Naive thymus-derived CD4-positive, alpha-beta T cell (primary cell): ENCODE measurements around the gene TCN2. TPM values are rescaled to one million over a fixed set of nuclear protein-coding genes. Genes with fewer than 3 reads are reported as not detected.
"Not testable (repeated sequence)": the region's sequence is repeated elsewhere in the genome, so short reads cannot be mapped to it uniquely, and the experiment has no call there.

ENCODE experiments used
- ATAC-seq: fragments of 150-1000 bp; cut with Tn5 transposase; 2 replicates; pipeline ENCODE4 v1.10.0; 2021; ENCODE audit warnings: mild to moderate bottlenecking, moderate library complexity
- CTCF ChIA-PET: fragments of 350-600 bp; sonication (Branson Sonifier 250); formaldehyde crosslinking; loops from one replicate; lab custom pipeline; 2021; ENCODE audit warnings: antibody characterized with exemption; lab: Charles Lee
- POLR2A ChIA-PET: fragments of 350-600 bp; sonication (Branson Sonifier 250); formaldehyde crosslinking; loops from one replicate; lab custom pipeline; 2021; ENCODE audit warnings: antibody characterized with exemption, inconsistent platforms; lab: Charles Lee
- DNase-seq, 9 donors: peaks; one replicate each; pipeline versions ENCODE4 v3.0.0 to v3.0.0-alpha.2; 2020 to 2022; ENCODE audit warnings: mixed read lengths in 1 of 9
- H3K27ac ChIP-seq: one replicate; pipeline ENCODE4 v1.7.0; 2013; ENCODE audit warnings: mild to moderate bottlenecking, low read depth, low read length, moderate library complexity
- H3K27me3 ChIP-seq, 2 donors: one replicate each; pipeline ENCODE4 v1.7.0; 2013; ENCODE audit warnings: low read length in 2 of 2, mild to moderate bottlenecking in 2 of 2, moderate library complexity in 2 of 2; ENCODE audit not compliant: control insufficient read depth in 2 of 2, insufficient read depth in 2 of 2
- H3K36me3 ChIP-seq, 3 experiments: 1 replicate in 2 of 3; 2 replicates in 1 of 3; pipeline ENCODE4 v1.7.0; 2013; ENCODE audit warnings: low read length in 3 of 3, mild to moderate bottlenecking in 3 of 3, moderate library complexity in 1 of 3; ENCODE audit not compliant: insufficient read depth in 3 of 3, control insufficient read depth in 2 of 3
- H3K4me1 ChIP-seq, 2 donors: one replicate each; pipeline ENCODE4 v1.7.0; 2013; ENCODE audit warnings: low read length in 2 of 2, mild to moderate bottlenecking in 2 of 2, moderate library complexity in 1 of 2; ENCODE audit not compliant: control insufficient read depth in 2 of 2, insufficient read depth in 2 of 2
- H3K4me3 ChIP-seq: 2 replicates; pipeline ENCODE4 v1.7.0; 2013; ENCODE audit warnings: mild to moderate bottlenecking, low read length
- H3K9me3 ChIP-seq, 3 experiments: 1 replicate in 2 of 3; 2 replicates in 1 of 3; pipeline ENCODE4 v1.7.0; 2013; ENCODE audit warnings: low read length in 3 of 3; ENCODE audit not compliant: control insufficient read depth in 2 of 3
- H3K27ac Mint-ChIP-seq, 9 donors: one replicate each; pipeline ENCODE4 v1.8.0; 2020 to 2022; ENCODE audit warnings: mixed read lengths in 9 of 9, mild to moderate bottlenecking in 8 of 9, moderate library complexity in 5 of 9, inconsistent platforms in 2 of 9
- H3K27me3 Mint-ChIP-seq, 5 donors: one replicate each; pipeline ENCODE4 v1.8.0; 2021 to 2022; ENCODE audit warnings: mixed read lengths in 5 of 5, mild to moderate bottlenecking in 1 of 5
- H3K36me3 Mint-ChIP-seq, 5 donors: one replicate each; pipeline ENCODE4 v1.8.0; 2020 to 2022; ENCODE audit warnings: mixed read lengths in 5 of 5, mild to moderate bottlenecking in 3 of 5, inconsistent platforms in 1 of 5
- H3K4me1 Mint-ChIP-seq, 7 donors: one replicate each; pipeline ENCODE4 v1.8.0; 2020 to 2022; ENCODE audit warnings: mixed read lengths in 7 of 7, mild to moderate bottlenecking in 3 of 7, inconsistent platforms in 1 of 7
- H3K4me3 Mint-ChIP-seq, 10 donors: one replicate each; pipeline ENCODE4 v1.8.0; 2020 to 2022; ENCODE audit warnings: mild to moderate bottlenecking in 10 of 10, mixed read lengths in 10 of 10, moderate library complexity in 6 of 10, inconsistent platforms in 2 of 10
- H3K9me3 Mint-ChIP-seq, 11 donors: one replicate each; pipeline ENCODE4 v1.8.0; 2020 to 2022; ENCODE audit warnings: mixed read lengths in 11 of 11, mild to moderate bottlenecking in 4 of 11, inconsistent platforms in 1 of 11, moderate library complexity in 1 of 11
- intact Hi-C, 2 donors: fragments of 100-400 bp; cut with micrococcal nuclease; formaldehyde crosslinking; loops; one replicate each; pipeline ENCODE4 v1.15.1; 2023
- polyA plus RNA-seq, 2 donors: library from polyadenylated mRNA; unstranded; fragments of 300-500 nt; fragmentation: Illumina TruSeq; gene quantifications; one replicate each; pipeline ENCODE4 v1.2.3, GENCODE V29; 2021
- total RNA-seq, 6 experiments: library from RNA in 5 of 6; stranded (reverse) in 5 of 6; gene quantifications; 1 replicate in 5 of 6; 2 replicates in 1 of 6; pipeline ENCODE4 v1.2.3 and lab custom pipeline; 2021 to 2026

The TCN2 gene
- total and polyA plus RNA-seq, 7 experiments from 2014 or later: 0.57 to 8.9 (median 0.80) TPM

DNA sequence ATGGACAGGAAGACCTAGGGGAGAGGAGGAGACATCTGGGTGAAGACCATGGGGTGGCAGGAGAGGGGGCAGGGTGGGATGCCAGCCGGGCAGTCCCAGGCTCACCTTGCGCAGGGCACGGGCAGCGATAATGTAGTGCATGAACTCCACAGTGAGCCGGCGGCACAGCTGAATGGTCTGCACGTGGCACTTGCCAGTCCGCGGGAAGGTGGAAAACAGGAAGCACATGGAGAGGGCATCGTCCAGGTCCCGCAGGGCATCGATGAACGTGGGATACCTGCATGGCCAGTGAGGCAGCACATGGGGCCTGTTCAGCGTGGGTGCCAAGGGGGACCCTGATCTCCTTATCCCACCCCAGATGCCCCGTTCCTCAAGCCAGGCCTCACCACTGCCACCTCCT lies 22.5 kb upstream of the TCN2 start:
- POLR2A ChIA-PET: no interaction called here
- Histone ChIP-seq H3K9me3 (no peaks in the 10 kb centered on the region), H3K27me3 (no peaks in the 10 kb centered on the region), H3K4me1 (no peaks in the 10 kb centered on the region), H3K27ac (no peak overlapping the region), H3K4me3 (no peak overlapping the region), H3K36me3 (peaks cover 10 to 99% (median 68%) of the 10 kb centered on the region in 3 experiments)
- Mint-ChIP-seq H3K4me1 (peaks cover 0 to 5% (median 0%) of the 10 kb centered on the region in 7 donors), H3K4me3 (no peak overlapping the region), H3K9me3 (no peaks in the 10 kb centered on the region), H3K27ac (no peak overlapping the region), H3K27me3 (no peaks in the 10 kb centered on the region), H3K36me3 (peaks cover 6 to 68% (median 26%) of the 10 kb centered on the region in 5 donors)
- intact Hi-C loops: no loop called here
- DNase-seq: no peak
- no peak for ATAC-seq
- CTCF ChIA-PET: no interaction called here

DNA sequence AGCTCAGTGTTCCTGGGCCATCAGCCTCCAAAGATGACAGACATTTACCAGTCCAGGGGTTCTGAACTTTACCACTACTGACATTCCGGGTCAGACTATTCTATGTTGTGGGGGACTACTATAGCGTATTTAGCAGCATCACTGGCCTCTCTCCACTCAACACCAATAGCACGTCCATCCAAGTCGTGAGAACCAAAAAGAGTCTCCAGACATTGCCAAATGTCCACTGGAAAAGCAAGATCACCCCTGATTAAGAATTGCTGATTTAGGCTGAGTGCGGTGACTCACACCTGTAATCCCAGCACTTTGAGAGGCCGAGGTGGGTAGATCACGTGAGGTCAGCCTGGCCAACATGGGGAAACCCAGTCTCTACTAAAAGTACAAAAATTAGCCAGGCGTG lies 20.6 kb upstream of the TCN2 start:
- Histone ChIP-seq H3K27me3 (no peaks in the 10 kb centered on the region), H3K27ac (no peak overlapping the region), H3K4me3 (no peak overlapping the region), H3K36me3 (peaks cover 10 to 79% (median 52%) of the 10 kb centered on the region in 3 experiments), H3K9me3 (no peaks in the 10 kb centered on the region), H3K4me1 (peaks cover 8 to 12% of the 10 kb centered on the region in 2 donors)
- Mint-ChIP-seq H3K27ac (no peak overlapping the region), H3K4me1 (peaks cover 0 to 14% (median 0%) of the 10 kb centered on the region in 7 donors), H3K27me3 (no peaks in the 10 kb centered on the region), H3K9me3 (no peaks in the 10 kb centered on the region), H3K4me3 (no peak overlapping the region), H3K36me3 (peaks cover 5 to 52% (median 20%) of the 10 kb centered on the region in 5 donors)
- DNase-seq (no peak), ATAC-seq (no peak)
- ChIA-PET POLR2A (no interaction called here), CTCF (interaction anchor here (0.9 kb wide), 1 partner anchor 190 kb away, joined by 3 read pairs; the partner anchor contains the start of gene SEC14L2)
- intact Hi-C loops: no loop called here

DNA sequence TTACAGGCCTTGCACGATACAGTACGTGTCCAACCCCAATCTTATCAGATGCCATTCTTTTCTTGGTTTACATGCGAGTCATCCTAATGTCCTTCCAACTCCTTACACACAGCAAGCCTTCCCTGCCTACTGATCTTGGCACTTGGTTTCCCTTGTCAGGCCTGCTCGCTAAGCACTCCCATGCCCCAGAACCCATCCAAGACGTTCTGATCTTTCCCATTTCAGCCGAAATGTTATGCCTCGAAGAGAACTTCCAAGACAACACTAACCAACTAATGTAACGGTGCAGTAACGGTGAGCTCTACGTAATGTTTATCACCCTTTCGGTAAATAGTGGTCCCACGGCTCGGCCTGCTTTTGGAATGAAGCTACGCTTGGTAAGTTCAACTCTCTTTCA lies 15.8 kb upstream of the TCN2 start:
- Histone ChIP-seq H3K27me3 (no peaks in the 10 kb centered on the region), H3K4me3 (peak overlapping the region; percentile 85), H3K9me3 (no peaks in the 10 kb centered on the region), H3K27ac (peak overlapping the region; percentile 85), H3K36me3 (peaks cover 4 to 32% (median 15%) of the 10 kb centered on the region in 3 experiments), H3K4me1 (peaks cover 8 to 12% of the 10 kb centered on the region in 2 donors)
- H3K4me3 Mint-ChIP-seq: no peak overlapping the region
- H3K27me3 Mint-ChIP-seq: peaks cover 0 to 23% (median 0%) of the 10 kb centered on the region in 5 donors
- no peak for ATAC-seq
- CTCF ChIA-PET: interaction anchor here (0.6 to 1.6 kb wide), 2 partner anchors 43 to 121 kb away, joined by 3 read pairs; no protein-coding TSS in a partner anchor
- no peak overlapping the region for H3K27ac Mint-ChIP-seq
- H3K4me1 Mint-ChIP-seq: peaks cover 0 to 12% (median 0%) of the 10 kb centered on the region in 7 donors
- no peaks in the 10 kb centered on the region for H3K9me3 Mint-ChIP-seq
- no peak for DNase-seq
- POLR2A ChIA-PET: interaction anchor here (0.8 to 2.2 kb wide), 5 partner anchors 11 to 350 kb away, joined by 3 to 8 read pairs (median 4); partner anchors contain the start of gene TCN2
- intact Hi-C loops: loop anchor here (5.0 kb wide), 8 partner anchors 284 to 1849 kb away; partner anchors contain the start of genes CHEK2 (in 2 of the 2), DEPDC5 (in 2 of the 2), HSCB (in 2 of the 2) and PRR14L (in 2 of the 2)
- H3K36me3 Mint-ChIP-seq: peaks cover 3 to 20% (median 10%) of the 10 kb centered on the region in 5 donors

DNA sequence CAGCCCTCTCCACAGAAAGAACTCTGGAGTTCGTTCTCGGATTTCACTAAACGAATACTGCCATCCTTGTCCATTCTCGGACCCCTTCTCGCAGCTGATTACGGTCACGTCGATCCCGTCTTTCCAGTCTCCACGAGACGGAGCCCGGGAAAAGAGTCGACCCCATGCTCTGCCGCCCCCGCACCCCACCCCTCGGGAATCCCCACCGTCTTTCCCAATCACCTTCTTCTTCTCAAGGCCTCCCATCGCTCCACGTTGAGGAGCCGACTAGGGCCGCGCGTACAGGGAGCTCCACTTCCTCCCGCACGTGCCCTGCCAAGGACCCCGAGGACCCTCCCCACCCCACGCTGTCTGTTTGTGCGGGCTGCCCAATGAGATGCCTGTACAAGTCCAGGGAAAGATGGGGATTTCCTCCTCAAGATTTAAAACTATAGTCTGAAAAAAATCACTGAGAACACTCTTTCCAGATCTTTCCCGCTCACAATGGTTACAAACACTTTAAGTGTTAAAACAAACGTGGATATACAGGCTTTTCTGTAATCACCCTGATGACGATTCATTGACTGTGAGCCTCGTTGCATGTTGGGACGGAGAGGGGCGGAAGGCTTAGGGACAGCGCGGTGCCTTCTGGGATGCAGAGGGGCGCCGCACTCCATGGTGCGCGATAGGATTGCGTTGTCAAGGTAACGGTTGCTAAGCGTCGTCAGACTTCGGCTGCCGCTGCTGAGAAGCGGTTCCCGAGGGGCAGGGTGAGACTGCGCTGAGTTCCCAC lies 15.2 kb upstream of the TCN2 start, which contains the start of gene PES1:
TSS of gene PES1 (minus strand) at position 323 of the 772 bp plus-strand sequence. CDS start at position 246, 77 bp downstream.
- Histone ChIP-seq H3K9me3 (no peaks in the 10 kb centered on the region), H3K4me3 (peak within 1 kb of the TSS; percentile 85)
- POLR2A ChIA-PET: interaction anchor here (0.8 to 2.2 kb wide), 5 partner anchors 11 to 349 kb away, joined by 3 to 8 read pairs (median 4); partner anchors contain the start of gene TCN2

DNA sequence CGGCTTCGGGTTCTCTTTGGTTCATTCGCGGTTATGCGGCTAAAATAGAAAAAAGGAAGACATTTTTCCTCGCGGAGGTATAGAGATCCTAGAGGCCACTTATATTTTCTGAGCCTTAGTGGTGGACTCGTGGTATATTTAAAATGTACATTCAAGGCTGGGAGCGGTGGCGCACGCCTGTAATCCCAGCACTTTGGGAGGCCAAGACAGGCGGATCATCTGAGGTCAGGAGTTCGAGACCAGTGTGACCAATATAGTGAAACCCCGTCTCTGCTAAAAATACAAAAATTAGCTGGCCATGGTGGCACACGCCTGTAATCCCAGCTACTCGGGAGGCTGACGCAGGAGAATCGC lies 14.6 kb upstream of the TCN2 start:
- H3K27me3 ChIP-seq, ATAC-seq, H3K9me3 Mint-ChIP-seq, DNase-seq, CTCF ChIA-PET, H3K36me3 Mint-ChIP-seq, H3K27ac Mint-ChIP-seq, H3K9me3 ChIP-seq, H3K4me3 Mint-ChIP-seq: not testable (repeated sequence)
- Mint-ChIP-seq H3K4me1 (peaks cover 0 to 12% (median 0%) of the 10 kb centered on the region in 7 donors), H3K27me3 (peaks cover 0 to 23% (median 0%) of the 10 kb centered on the region in 5 donors)
- H3K4me1 ChIP-seq: peaks cover 8 to 12% of the 10 kb centered on the region in 2 donors
- H3K4me3 ChIP-seq: peak overlapping the region; percentile 85
- POLR2A ChIA-PET: interaction anchor here (1.1 to 2.2 kb wide), 4 partner anchors 12 to 349 kb away, joined by 4 to 8 read pairs (median 6); partner anchors contain the start of gene TCN2
- intact Hi-C loops: loop anchor here (1.0 to 5.0 kb wide), 25 partner anchors 14 to 1850 kb away; partner anchors contain the start of genes CHEK2 (in 2 of the 2), DEPDC5 (in 2 of the 2), DUSP18 (in 2 of the 2) and HSCB (in 2 of the 2)
- peak overlapping the region; percentile 85 for H3K27ac ChIP-seq
- H3K36me3 ChIP-seq: peaks cover 2 to 21% (median 6%) of the 10 kb centered on the region in 3 experiments

More for the DNA sequence above, 15.2 kb upstream of the TCN2 start, which contains the start of gene PES1:
- H3K4me3 Mint-ChIP-seq: no peak within 1 kb of the TSS
- peaks cover 0 to 23% (median 0%) of the 10 kb centered on the region in 5 donors for H3K27me3 Mint-ChIP-seq
- no peak within 1 kb of the TSS for H3K27ac Mint-ChIP-seq
- H3K4me1 Mint-ChIP-seq: peaks cover 0 to 12% (median 0%) of the 10 kb centered on the region in 7 donors
- H3K27ac ChIP-seq: peak within 1 kb of the TSS; percentile 85
- H3K27me3 ChIP-seq: no peaks in the 10 kb centered on the region
- H3K9me3 Mint-ChIP-seq: no peaks in the 10 kb centered on the region
- H3K36me3 Mint-ChIP-seq: peaks cover 0 to 15% (median 6%) of the 10 kb centered on the region in 5 donors
- intact Hi-C loops: loop anchor here (1.0 to 5.0 kb wide), 25 partner anchors 15 to 1849 kb away; partner anchors contain the start of genes CHEK2 (in 2 of the 2), DEPDC5 (in 2 of the 2), DUSP18 (in 2 of the 2) and HSCB (in 2 of the 2)
- DNase-seq (peak; percentile 80 to 98 (median 96)), ATAC-seq (peak; percentile 99)
- CTCF ChIA-PET: interaction anchor here (0.6 to 1.6 kb wide), 2 partner anchors 42 to 120 kb away, joined by 3 read pairs; no protein-coding TSS in a partner anchor
- peaks cover 8 to 12% of the 10 kb centered on the region in 2 donors for H3K4me1 ChIP-seq
- peaks cover 4 to 27% (median 12%) of the 10 kb centered on the region in 3 experiments for H3K36me3 ChIP-seq

DNA sequence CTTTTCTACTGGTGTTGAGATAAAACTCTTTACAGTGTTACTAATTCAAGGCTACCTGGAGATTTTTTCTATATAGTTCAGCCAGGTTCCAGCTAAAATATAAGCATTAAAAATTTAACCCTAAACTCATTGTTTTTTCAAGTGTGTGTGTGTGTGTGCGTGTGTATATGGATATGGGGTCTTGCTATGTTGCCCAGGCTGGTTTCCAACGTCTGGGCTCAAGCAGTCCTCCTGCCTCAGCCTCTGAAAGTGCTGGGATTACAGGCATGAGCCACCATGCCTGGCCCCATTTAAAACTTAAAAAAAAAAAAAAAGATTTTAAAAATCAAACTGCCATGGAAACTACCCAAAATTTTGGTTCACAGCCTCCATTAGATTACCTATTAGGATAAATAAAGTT lies 10.8 kb upstream of the TCN2 start:
- no peak for DNase-seq
- no peaks in the 10 kb centered on the region for H3K27me3 ChIP-seq
- no peak overlapping the region for H3K4me3 Mint-ChIP-seq
- no peak overlapping the region for H3K27ac ChIP-seq
- peaks cover 0 to 2% (median 0%) of the 10 kb centered on the region in 11 donors for H3K9me3 Mint-ChIP-seq
- peaks cover under 1 to 2% of the 10 kb centered on the region in 2 donors for H3K4me1 ChIP-seq
- no peaks in the 10 kb centered on the region for H3K36me3 ChIP-seq
- intact Hi-C loops: no loop called here
- H3K27me3 Mint-ChIP-seq: peaks cover 0 to 23% (median 0%) of the 10 kb centered on the region in 5 donors
- no peaks in the 10 kb centered on the region for H3K9me3 ChIP-seq
- ChIA-PET POLR2A (no interaction called here), CTCF (no interaction called here)
- no peak overlapping the region for H3K4me3 ChIP-seq
- peaks cover 0 to 3% (median 0%) of the 10 kb centered on the region in 7 donors for H3K4me1 Mint-ChIP-seq
- no peak for ATAC-seq
- H3K36me3 Mint-ChIP-seq: no peaks in the 10 kb centered on the region
- no peak overlapping the region for H3K27ac Mint-ChIP-seq
